ENCODE data around the gene LCOR. TPM values are rescaled to one million over a fixed set of nuclear protein-coding genes. Genes with fewer than 3 reads are reported as not detected.
"Not testable (repeated sequence)": the region's sequence is repeated elsewhere in the genome, so short reads cannot be mapped to it uniquely, and the experiment has no call there.

Gene LCOR
- total RNA-seq, 3 donors from 2014 or later, result 70.4 to 106 (median 93.0) TPM

- intact Hi-C loops (cut with DNase I, micrococcal nuclease), result no loop called here
- ATAC-seq (peak; percentile 28), DNase-seq (no peak)
- TF ChIP-seq CTCF (IDR thresholded peaks at IDR 0.05), result no peak
- no peaks in the 10 kb centered on the region for H3K9me3 ChIP-seq
- no peak overlapping the region for H3K4me3 ChIP-seq
- H3K36me3 ChIP-seq (ENCODE audit: low read depth), result no peaks in the 10 kb centered on the region
- peaks cover 32% of the 10 kb centered on the region for H3K4me1 ChIP-seq (ENCODE audit: low read depth)
Measured at GRCh38 chr10:96840841-96841518, 8.9 kb downstream of the LCOR start.

- DNase-seq, result no peak
- ATAC-seq, result peak; percentile 58
- intact Hi-C loops (cut with DNase I, micrococcal nuclease), result no loop called here
- H3K4me1 ChIP-seq (ENCODE audit: low read depth), result peaks cover 27% of the 10 kb centered on the region
- H3K4me3 ChIP-seq, result no peak overlapping the region
- H3K9me3 ChIP-seq, result no peaks in the 10 kb centered on the region
- no peaks in the 10 kb centered on the region for H3K36me3 ChIP-seq (ENCODE audit: low read depth)
- TF ChIP-seq CTCF (IDR thresholded peaks at IDR 0.05), result no peak
Measured at GRCh38 chr10:96842896-96843723, 11.0 kb downstream of the LCOR start.

- ATAC-seq, result no peak
- Histone ChIP-seq H3K36me3 (ENCODE audit: low read depth) (no peaks in the 10 kb centered on the region), H3K9me3 (no peaks in the 10 kb centered on the region), H3K4me1 (ENCODE audit: low read depth) (peaks cover 24% of the 10 kb centered on the region), H3K4me3 (no peak overlapping the region)
- intact Hi-C loops (cut with DNase I, micrococcal nuclease), result no loop called here
- no peak for TF ChIP-seq CTCF (IDR thresholded peaks at IDR 0.05)
- no peak for DNase-seq
Measured at GRCh38 chr10:96843823-96844222, 11.7 kb downstream of the LCOR start.

GRCh38 chr10:96846395-96846794 is 14.3 kb downstream of the LCOR start:
- ATAC-seq (peak; percentile 8), DNase-seq (no peak)
- Histone ChIP-seq H3K36me3 (ENCODE audit: low read depth) (no peaks in the 10 kb centered on the region), H3K9me3 (no peaks in the 10 kb centered on the region), H3K4me3 (no peak overlapping the region), H3K4me1 (ENCODE audit: low read depth) (peaks cover 20% of the 10 kb centered on the region)
- TF ChIP-seq CTCF (IDR thresholded peaks at IDR 0.05), result no peak
- intact Hi-C loops (cut with DNase I, micrococcal nuclease), result no loop called here

GRCh38 chr10:96846926-96847325 is 14.8 kb downstream of the LCOR start:
- no peak for ATAC-seq
- intact Hi-C loops (cut with DNase I, micrococcal nuclease), result no loop called here
- Histone ChIP-seq H3K4me3 (no peak overlapping the region), H3K9me3 (no peaks in the 10 kb centered on the region), H3K4me1 (ENCODE audit: low read depth) (peaks cover 20% of the 10 kb centered on the region), H3K36me3 (ENCODE audit: low read depth) (no peaks in the 10 kb centered on the region)
- DNase-seq, result no peak
- no peak for TF ChIP-seq CTCF (IDR thresholded peaks at IDR 0.05)

GRCh38 chr10:96847356-96847755 is 15.3 kb downstream of the LCOR start:
- intact Hi-C loops (cut with DNase I, micrococcal nuclease); ATAC-seq: not testable (repeated sequence)
- peaks cover 20% of the 10 kb centered on the region for H3K4me1 ChIP-seq (ENCODE audit: low read depth)

More at GRCh38 chr10:96847356-96847755, 15.3 kb downstream of the LCOR start:
- not testable (repeated sequence) for H3K4me3 ChIP-seq; H3K36me3 ChIP-seq (ENCODE audit: low read depth); H3K9me3 ChIP-seq; DNase-seq
